HG02588 (cell line): Measurements from ENCODE around the gene KRTAP4-5.
"Not testable (repeated sequence)": the region's sequence is repeated elsewhere in the genome, so short reads cannot be mapped to it uniquely, and the experiment has no call there.

ENCODE experiments used
- ATAC-seq: cut with Tn5 transposase; IDR thresholded peaks from one replicate; pipeline ENCODE4 v1.9.1; 2021; ENCODE audit warnings: mild to moderate bottlenecking, moderate library complexity; ENCODE audit not compliant: unreplicated experiment

Gene KRTAP4-5

DNA sequence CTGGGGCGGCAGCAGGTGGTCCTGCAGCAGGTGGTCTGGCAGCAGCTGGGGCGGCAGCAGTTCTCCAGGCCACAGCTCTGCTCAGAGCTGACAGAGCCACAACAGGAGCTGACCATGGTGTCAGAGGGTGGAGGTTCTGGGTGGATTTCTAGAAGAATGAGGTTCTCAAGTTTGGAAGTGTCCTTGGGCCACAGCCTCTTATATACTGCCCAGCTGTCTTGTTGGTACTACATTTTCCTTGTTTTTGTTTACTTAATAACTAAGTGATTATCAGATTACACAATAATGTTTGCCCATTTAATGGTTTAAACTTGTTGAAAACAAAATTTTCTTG is at the start of gene KRTAP4-5:
Gene KRTAP4-5, minus strand, starts transcription at position 174 of the 334 bp plus-strand sequence. Its CDS starts 58 bp downstream, at position 116.
- ATAC-seq: no peak

DNA sequence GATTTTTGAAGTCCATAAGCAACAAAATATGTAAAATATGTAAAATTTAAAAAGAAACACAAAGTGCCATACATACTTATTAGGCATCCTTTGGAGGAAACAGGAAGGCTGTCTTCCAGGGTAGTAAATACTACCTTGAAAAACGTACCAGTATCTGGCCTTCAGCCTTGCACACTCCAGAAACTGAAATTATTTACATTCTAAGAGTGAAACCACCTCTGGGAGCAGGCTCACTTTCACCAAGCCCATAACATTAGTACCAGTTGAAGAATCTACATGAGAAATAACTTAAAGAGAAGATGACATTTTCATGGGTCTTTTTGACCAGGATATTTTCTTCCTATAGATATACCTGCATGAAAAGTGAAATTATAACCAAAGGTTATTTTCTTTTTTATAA is 46.4 kb upstream of the KRTAP4-5 start:
- ATAC-seq: no peak

DNA sequence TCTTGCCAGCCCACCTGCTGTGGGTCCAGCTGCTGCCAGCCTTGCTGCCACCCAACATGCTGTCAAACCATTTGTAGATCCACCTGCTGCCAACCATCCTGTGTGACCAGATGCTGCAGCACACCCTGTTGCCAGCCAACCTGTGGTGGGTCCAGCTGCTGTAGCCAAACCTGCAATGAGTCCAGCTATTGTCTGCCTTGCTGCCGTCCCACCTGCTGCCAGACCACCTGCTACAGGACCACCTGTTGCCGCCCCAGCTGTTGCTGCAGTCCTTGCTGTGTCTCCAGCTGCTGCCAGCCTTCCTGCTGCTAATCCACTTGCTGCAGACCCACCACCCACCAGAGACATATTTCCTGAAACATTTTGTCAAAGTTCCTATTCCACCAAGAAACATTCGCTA is 40.7 kb upstream of the KRTAP4-5 start:
- no peak for ATAC-seq

DNA sequence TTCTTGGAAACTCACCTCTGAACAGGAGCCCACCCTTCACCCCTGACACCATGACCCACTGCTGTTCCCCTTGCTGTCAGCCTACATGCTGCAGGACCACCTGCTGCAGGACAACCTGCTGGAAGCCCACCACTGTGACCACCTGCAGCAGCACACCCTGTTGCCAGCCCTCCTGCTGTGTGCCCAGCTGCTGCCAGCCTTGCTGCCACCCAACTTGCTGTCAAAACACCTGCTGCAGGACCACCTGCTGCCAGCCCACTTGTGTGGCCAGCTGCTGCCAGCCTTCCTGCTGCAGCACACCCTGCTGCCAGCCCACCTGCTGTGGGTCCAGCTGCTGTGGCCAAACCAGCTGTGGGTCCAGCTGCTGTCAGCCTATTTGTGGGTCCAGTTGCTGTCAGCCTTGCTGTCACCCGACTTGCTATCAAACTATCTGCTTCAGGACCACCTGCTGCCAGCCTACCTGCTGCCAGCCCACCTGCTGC is 40.3 kb upstream of the KRTAP4-5 start, which contains the start of gene KRTAP9-1:
Gene KRTAP9-1, plus strand, starts transcription at position 51 of the 482 bp plus-strand sequence. Its CDS starts 0 bp downstream, at position 51.
- not testable (repeated sequence) for ATAC-seq

DNA sequence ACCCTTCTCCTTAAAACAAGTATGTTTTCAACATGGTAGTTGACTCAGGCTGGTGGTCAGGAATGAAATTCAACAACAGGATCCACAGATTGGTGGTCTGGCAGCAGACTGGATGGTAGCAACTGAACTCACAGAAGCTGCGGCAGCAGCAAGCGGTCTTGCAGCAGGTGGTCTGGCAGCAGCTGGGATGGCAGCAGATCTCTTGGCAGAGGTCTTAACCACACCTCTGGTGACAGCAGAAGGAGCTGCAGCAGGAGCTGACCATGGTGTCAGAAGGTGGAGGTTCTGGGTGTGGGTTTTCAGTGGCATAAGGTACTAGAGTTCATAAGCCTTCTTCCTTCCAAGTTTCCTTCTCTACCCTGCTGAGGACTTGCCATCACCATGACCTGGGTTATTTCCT is 37.2 kb upstream of the KRTAP4-5 start:
- ATAC-seq: no peak

DNA sequence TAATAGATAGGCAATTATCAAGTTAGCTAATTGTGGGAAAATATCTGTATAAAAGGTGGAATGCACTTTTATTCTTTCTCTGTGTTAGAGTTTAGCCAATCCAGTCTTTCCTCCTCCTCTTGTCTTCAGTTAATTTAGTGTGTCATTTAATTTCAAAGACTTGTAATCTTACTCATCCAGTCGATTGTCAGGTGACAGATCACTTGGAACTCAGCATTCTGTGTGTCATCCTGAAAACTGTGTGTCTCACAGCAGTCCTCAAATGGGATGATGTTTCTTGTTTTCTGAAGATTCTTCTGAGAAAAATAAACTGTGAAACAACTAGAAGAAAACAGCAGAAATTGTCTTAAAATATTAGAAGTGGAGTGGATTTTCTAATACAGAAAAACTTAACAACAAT is 35.4 kb upstream of the KRTAP4-5 start:
- no peak for ATAC-seq

DNA sequence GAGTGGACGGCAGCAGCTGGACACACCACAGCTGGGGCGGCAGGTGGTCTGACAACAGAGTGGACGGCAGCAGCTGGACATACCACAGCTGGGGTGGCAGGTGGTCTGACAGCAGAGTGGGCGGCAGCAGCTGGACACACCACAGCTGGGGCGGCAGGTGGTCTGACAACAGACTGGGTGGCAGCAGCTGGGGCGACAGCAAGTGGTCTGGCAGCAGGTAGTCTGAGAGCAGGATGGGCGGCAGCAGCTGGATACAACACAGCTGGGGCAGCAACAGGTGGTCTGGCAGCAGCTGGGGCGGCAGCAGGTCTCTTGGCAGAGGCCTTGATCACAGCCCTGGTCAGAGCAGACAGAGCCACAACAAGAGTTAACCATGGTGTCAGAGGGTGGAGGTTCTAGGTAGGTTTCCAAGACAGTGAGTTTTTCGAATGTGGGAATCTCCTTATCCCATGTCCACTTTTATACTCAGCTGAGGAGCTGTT is 34.9 kb upstream of the KRTAP4-5 start, which contains the start of gene KRTAP4-1:
Gene KRTAP4-1, minus strand, starts transcription at position 432 of the 482 bp plus-strand sequence. Its CDS starts 57 bp downstream, at position 375.
- ATAC-seq: no peak

DNA sequence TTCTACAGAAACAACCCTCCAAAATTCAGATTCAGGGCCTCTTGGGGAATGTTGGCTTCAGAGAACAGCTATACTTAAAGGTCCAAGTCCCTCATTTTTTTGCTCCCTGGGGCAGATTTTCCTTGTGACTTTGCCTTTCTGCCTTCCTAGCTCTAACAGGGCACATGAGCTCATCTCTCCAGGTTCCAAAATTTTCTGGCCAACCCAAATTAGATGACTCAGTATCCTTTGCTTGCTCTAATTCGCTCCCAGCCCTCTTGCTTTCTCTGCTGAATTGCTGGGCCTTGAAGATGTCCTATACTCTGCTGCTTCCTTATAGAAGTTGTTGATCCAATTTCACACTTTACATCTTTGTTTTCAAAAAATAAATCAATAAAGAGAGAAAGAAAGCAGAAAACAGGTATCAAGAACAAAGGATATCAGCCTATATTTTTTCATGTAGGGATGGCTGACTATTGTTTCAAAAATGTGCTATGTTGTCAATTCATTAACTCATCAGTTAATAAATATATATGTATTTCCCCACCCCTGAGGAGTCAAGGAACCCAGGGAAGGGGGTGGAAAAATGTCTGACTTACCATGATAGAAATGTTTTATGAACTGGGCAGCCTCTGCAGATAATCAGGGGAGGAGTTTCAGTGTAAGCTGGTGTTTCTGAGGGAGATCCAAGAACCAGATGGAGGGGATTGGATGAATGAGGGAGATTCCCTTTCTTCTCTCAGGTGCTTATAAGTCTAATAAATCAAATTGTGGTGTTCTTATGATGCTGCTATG is 29.4 kb upstream of the KRTAP4-5 start:
- ATAC-seq: no peak

DNA sequence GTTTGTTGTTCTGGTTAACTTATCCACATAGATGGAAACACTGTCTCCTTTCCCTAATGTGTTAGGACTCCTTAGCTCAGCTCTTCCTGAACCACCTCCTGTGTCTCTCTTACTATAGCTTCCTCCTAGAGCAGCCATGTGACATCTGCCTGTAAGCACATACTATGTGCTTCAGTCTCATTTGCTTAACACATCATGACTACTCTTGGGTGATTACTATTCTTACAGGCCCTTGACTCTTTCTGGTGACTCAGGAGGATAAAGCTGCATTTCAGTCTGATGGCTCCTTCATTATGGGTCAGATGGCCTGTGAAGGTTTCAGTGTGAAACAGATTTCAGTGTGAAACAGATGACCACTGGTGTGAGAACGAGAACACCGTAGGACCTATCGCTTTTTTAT is 28.7 kb upstream of the KRTAP4-5 start:
- no peak for ATAC-seq

DNA sequence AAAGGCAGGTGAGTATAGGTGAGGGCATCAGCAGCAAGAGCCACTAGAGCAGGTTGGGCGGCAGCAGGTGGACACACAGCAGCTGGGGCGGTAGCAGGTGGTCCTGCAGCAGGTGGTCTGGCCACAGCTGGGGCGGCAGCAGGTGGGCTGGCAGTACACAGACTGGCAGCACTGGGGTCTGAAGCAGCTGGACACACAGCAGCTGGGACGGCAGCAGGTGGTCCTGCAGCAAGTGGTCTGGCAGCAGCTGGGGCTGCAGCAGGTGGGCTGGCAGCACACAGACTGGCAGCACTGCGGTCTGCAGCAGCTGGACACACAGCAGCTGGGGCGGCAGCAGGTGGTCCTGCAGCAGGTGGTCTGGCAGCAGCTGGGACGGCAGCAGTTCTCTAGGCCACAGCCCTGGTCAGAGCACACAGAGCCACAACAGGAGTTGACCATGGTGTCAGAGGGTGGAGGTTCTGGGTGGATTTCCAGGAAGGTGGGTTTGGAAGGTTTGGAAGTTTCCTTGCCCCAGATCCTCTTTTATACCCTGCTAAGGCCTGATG is 28.2 kb upstream of the KRTAP4-5 start, which contains the start of gene KRTAP4-2:
Gene KRTAP4-2, minus strand, starts transcription at position 495 of the 545 bp plus-strand sequence. Its CDS starts 57 bp downstream, at position 438.
- ATAC-seq: no peak

DNA sequence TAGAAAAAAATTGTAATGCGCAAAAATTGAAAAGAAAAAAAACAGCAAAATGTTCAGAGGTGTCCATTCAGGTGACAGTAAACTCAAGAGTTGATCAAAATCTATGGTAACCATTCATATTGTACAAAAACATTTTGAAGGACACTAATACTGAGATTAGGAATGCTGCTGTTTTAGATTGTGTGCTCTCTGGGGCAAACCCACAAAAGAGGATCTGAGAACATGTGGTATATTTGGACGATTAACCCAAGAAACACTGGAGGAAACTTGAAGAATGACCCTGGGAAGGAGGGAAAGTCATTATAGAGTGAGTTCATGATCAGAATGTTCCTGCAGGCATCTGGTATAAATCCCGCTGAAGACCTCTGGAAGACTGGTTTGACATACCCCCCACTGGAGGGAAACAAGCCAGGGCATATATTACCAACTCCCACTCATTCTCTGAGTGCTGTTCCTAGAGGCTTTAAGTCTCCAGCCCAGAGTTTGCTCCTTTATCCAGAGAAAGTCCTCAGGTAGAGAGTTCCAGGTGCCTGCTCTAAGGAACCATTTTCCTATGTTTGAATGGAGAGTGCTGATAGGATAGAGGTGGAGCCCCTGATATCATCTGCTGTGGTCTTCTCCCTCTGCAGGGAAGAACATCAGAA is 27.2 kb upstream of the KRTAP4-5 start:
- no peak for ATAC-seq

DNA sequence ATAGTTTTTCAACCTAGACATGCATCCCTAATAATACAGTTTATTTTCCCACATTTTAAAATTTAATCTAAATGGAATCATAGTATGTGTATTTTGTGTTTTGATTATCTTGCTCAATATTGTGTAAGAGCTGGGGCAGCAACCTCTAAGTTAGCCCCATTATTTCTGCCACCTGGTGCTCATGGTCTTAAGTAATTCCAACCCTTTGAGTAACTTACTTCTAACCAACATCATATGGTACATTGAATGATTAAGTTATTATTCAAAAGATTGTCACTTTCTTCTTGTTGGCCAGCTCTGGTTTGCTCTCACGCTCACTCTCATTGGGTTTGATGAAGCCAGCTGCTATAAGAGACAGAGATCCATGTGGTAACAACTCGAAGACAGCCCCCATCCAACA is 22.3 kb upstream of the KRTAP4-5 start:
- ATAC-seq: no peak

DNA sequence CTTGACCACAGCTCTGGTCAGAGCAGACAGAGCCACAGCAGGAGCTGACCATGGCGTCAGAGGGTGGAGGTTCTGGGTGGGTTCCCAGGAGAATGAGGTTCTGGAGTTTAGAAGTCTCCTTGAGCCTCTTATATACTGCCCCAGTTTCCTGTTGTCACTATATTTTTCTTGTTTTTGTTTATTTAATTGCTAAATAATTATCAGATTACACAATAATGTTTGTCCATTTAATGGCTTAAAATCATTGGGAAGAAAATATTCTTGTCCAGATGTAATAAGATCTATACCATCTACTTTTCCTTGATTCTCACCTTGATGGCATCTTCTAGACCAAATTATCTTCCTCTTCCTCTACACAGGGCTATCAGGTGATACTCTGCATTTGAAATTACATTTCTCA is 18.5 kb upstream of the KRTAP4-5 start, which contains the start of gene KRTAP4-3:
Gene KRTAP4-3, minus strand, starts transcription at position 101 of the 400 bp plus-strand sequence. Its CDS starts 49 bp downstream, at position 52.
- no peak for ATAC-seq

DNA sequence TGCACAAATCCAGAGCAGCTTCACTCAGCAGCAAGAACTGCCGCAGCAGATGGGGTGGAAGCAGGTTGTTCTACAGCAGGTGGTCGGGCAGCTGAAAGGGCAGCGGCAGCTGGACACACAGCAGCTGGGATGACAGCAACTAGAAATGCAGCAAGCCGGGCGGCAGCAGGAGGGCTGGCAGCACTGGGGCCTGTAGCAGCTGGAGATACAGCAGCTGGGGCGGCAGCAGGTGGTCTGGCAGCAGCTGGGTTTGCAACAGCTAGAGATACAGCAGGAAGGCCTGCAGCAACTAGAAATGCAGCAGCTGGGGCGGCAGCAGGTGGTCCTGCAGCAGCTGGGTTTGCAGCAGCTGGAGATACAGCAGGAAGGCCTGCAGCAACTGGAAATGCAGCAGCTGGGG is 17.9 kb upstream of the KRTAP4-5 start:
- no peak for ATAC-seq

DNA sequence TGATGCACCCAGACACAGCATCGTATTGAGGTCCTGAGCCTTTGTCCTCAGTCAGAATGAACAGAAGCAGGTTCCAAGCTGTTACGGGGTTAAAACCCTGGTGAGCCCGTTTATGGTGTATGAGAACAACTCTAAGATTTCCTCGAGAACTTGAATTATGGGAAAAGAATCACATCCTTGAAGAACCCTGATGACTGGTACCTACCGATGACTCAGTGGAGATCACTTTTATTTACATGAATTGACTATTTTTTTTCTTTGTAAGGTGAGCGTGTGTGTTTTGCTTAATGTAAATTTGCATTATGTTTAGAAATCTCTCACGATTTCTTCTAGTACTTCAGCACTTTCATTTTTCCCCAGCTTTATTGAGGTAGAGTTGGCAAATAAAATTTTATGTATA is 14.2 kb upstream of the KRTAP4-5 start:
- ATAC-seq: no peak

DNA sequence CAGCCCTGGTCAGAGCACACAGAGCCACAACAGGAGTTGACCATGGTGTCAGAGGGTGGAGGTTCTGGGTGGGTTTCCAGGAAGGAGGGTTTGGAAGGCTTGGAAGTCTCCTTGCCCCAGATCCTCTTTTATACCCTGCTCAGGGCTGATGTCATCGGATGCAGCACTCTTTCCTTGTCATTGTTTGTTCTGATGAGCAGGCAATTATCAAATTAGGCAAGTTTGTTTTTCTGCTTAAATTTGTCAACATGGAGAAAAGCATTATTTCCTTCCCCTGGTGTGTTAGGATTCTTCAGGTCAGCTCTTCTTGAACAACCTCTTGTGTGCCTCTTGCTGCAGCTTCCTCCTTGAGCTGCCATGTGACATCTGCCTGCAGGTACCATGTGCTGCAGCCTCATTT is 11.0 kb upstream of the KRTAP4-5 start, which contains the start of gene KRTAP4-4:
Gene KRTAP4-4, minus strand, starts transcription at position 101 of the 400 bp plus-strand sequence. Its CDS starts 57 bp downstream, at position 44.
- no peak for ATAC-seq

DNA sequence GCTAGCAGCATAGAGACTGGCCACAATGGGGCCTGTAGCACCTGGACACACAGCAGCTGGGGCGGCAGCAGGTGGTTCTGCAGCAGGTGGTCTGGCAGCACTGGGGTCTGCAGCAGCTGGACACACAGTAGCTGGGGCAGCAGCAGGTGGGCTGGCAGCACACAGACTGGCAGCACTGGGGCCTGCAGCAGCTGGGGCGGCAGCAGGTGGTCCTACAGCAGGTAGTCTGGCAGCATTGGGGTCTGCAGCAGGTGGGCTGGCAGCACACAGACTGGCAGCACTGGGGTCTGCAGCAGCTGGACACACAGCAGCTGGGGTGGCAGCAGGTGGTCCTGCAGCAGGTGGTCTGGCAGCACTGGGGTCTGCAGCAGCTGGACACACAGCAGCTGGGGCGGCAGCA is 10.6 kb upstream of the KRTAP4-5 start:
- not testable (repeated sequence) for ATAC-seq

DNA sequence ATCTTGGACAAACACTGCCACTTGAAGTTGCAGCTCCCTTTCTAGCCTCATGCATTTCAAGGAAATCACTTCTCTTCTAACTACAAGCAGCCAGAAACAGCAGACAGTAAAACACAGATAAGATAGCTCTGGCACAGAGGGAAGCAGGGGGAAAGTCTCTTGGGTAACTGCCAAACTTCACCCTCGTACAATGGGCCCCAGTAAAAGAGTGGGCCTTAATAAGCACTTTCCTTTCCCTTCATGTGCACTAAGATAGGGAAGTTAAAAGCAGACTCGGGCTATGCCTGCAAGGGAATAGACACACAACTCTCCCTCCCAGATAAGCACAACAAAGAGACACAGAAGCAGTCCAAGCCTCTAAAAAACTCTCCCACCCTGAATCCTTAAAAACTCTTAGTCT is 4.2 kb upstream of the KRTAP4-5 start:
- ATAC-seq: no peak

DNA sequence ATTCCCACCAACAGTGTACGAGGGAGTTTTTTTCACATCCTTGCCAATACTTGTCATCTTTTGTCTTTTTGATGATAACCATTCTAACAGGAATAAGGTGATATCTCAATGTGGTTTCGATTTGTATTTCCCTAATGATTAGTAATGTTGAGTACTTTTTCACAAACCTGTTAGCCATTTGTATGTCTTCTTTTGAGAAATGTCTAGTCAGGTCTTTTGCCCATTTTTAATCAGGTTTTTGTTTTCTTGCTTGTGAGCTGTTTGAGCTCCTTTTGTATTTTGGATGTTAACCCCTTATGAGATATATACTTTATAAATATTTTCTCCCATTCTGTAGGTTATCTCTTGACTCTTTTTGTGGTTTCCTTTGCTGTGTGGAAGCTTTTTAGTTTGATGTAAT is 1.9 kb upstream of the KRTAP4-5 start:
- no peak for ATAC-seq

DNA sequence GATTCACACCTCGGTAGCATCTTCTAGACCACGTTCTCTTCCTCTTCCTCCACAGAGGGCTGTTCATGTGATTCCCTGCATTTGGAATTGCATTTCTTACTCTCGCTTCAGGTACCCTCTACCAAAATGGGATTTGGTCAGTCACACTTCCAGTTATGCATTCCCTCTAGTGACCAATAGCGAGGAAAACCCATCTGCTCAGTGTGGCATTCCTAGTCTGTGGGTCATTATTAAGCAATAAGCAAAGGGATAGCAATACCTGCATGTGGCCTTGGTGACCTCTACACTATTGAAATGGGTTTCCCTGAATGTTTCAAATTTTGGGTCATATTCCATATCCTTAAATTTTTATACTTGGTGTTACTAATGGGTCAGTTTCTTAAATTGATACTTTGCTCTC is 401 bp upstream of the KRTAP4-5 start:
- ATAC-seq: no peak

DNA sequence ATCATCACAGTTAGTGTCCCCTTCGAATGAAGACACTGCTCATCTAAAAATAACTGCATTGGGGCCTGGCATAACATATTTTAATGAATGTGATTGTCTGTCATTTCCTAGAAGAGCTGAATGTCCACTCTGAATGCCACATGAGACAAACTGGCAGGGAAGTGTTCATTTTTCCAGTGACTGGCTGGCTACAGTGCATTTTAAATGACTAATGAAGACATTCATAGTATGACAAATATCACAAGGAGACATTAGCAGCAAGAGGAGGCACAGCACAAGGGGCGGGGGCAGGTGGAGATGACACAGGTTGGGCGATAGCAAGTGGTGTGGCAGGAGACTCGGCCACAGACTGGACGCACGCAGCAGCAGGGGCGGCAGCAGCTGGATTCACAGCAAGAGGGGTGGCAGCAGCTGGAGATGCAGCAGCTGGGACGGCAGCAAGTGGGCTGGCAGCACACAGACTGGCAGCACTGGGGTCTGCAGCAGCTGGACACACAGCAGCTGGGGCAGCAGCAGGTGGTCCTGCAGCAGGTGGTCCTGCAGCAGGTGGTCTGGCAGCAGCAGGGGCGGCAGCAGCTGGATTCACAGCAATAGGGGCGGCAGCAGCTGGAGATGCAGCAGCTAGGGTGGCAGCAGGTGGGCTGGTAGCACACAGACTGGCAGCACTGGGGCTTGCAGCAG is 514 bp downstream of the KRTAP4-5 start:
- ATAC-seq: not testable (repeated sequence)
